ENCODE measurements around the gene FLNB.

Gene FLNB

DNA sequence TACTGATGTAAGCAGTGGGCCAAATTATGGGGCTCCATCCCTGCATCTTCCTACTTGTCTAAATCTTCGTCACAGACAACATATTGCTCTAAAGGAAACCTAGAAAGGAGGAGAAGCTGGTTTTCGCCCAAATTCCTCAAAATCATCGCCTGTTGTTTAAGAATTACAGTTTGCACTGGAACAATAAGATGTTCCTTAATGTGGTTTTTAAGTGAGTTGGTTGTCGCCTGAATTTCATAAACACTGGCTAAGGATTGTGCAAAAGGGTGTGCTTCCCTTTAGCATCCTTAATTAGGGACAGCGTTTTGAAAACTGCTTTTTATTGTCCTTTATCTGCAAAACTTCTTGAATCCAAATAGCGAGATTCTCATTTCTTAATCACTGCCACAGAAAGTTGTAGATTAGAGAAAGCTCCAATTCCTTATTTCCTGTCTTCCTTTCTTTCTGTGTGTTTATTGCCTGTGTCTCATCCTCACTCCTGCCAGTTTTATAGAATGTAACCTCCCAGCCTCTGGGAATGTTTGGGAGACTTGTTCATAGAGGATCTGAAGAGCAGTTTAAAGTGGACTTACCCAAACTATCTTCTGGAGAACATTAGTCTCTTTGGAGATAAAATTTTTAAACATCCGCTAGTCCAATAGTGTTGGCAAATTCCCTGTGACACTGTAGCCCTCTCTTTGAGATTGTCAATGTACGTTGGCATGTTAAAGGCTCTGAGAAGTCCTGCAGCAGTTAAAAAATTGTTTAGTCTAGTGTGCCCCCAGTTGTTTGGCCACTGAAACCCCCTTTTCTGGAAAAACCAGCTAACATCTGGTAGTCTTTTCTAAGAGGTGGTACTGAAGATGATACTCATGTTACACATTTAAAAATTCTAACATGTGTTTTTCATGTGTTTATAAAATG is 50.4 kb downstream of the FLNB start:
- TF ChIP-seq, protein P1, sequence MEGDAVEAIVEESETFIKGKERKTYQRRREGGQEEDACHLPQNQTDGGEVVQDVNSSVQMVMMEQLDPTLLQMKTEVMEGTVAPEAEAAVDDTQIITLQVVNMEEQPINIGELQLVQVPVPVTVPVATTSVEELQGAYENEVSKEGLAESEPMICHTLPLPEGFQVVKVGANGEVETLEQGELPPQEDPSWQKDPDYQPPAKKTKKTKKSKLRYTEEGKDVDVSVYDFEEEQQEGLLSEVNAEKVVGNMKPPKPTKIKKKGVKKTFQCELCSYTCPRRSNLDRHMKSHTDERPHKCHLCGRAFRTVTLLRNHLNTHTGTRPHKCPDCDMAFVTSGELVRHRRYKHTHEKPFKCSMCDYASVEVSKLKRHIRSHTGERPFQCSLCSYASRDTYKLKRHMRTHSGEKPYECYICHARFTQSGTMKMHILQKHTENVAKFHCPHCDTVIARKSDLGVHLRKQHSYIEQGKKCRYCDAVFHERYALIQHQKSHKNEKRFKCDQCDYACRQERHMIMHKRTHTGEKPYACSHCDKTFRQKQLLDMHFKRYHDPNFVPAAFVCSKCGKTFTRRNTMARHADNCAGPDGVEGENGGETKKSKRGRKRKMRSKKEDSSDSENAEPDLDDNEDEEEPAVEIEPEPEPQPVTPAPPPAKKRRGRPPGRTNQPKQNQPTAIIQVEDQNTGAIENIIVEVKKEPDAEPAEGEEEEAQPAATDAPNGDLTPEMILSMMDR (IDR thresholded peaks at IDR 0.05; ENCODE audit: extremely low read depth, insufficient read depth, missing control alignments), result no peak
- in situ Hi-C loops (cut with MboI; ENCODE audit: low pct_unique_long_range_greater_than_20kb, low sequenced_read_pairs, unreplicated experiment), result no loop called here
- DNase-seq (ENCODE audit: low spot score), result no peak

DNA sequence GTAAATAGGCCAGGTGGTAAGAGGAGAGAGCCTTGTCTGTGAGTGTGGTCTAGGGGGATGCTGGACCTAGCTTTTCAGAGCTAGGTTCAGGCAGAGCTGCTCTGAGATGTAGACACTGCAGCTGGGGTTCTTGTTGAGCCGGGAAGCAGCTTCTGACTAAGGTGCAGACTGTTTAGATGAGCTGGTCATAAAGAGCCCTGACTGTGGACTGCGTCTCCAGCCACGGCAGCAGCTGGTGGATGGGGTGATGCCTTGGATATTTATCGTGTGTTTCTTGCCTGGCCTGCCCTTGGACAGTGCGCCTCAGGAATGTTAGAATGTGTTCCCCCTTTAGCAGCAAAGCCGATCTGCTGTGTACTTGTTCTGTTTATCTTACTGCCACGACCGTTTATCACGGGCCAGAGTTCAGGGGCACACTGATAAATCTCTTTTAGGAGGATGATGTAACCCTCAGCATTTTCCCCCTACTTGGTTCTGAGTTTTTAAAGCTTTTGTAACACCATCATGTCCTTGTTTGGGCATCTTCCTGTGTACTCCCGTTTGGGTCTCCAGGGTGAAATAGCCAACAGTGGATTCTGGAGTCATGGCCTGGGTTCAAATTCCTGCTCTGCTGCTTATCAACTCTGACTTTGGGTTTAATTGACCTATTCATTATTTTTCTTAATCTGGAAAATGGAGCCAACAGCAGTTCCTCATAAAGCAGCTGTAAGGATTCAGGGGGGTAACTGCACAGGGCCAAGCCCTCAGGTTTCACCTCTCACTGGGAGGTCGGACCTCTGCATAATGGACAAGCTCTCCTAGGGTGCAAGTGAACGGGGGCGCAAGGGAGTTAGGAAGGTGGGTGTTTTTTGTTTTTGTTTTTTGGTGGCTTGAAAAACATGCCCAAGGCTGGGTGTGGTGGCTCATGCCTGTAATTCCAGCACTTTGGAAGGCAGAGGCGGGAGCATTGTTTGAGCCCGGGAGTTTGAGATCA is 51.4 kb downstream of the FLNB start:
- TF ChIP-seq, protein P1 (IDR thresholded peaks at IDR 0.05; ENCODE audit: extremely low read depth, insufficient read depth, missing control alignments), result no peak
- DNase-seq (ENCODE audit: low spot score), result no peak
- in situ Hi-C loops (cut with MboI; ENCODE audit: low pct_unique_long_range_greater_than_20kb, low sequenced_read_pairs, unreplicated experiment), result no loop called here

DNA sequence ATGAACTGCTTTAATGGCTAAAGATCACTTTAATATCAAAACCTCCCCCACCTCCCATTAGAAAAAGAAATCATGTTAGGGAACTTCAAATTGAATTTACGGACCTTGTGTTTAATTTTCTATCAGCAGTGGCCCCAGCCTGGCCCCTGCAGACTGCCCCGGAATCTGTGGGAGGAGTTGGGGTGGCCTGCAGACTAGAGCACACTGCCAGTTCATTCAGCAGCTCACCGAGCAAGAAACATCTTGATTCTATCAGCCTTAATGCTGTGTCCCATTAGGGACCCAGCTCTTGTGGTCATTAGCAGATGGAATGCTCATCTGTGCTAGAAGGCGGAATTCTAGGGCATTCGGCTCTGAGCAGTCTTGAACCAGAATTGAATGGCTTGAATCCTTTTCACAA is 54.2 kb downstream of the FLNB start:
- in situ Hi-C loops (cut with MboI; ENCODE audit: low pct_unique_long_range_greater_than_20kb, low sequenced_read_pairs, unreplicated experiment), result no loop called here
- DNase-seq (ENCODE audit: low spot score), result no peak
- TF ChIP-seq, protein P1 (IDR thresholded peaks at IDR 0.05; ENCODE audit: extremely low read depth, insufficient read depth, missing control alignments), result no peak

DNA sequence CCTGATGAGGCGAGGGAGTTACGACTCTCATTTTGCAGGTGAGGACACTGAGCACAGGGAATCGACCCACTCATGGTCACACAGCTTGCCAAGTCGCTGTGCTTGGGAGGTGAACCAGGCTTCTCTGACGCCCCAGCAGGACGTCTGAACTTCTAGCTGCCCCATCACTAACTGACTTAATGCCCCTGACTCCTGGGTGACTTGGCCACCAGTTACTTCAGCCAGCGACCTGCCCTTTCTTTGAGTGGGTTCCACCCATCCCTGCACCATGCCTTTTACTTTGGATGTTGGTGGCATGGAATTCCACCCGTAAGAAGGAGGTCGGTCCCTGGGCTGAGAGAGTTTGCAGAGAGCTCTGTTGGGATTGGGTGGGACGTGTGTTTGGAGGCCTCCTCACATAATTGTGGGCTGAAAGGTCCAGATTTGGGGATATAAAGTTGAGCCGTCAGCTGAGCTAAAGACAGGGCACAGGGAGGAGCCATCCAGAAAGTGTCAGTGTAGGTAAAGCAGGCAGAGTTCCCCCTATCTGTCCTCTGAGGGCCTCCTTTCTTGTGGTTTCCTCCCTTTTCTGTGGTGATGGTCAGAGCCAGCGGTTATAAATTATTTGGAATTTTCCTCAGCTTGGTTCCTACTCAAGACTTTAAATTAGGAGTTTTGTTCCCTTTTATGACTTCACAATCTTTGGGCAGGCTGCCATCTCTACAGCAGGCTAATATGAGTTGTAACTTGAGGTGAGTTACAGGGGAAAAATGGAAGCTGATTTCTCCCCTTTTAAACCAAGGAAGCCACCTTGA is 55.0 kb downstream of the FLNB start:
- TF ChIP-seq, protein P1 (IDR thresholded peaks at IDR 0.05; ENCODE audit: extremely low read depth, insufficient read depth, missing control alignments), result no peak
- no peak for DNase-seq (ENCODE audit: low spot score)
- in situ Hi-C loops (cut with MboI; ENCODE audit: low pct_unique_long_range_greater_than_20kb, low sequenced_read_pairs, unreplicated experiment), result no loop called here

DNA sequence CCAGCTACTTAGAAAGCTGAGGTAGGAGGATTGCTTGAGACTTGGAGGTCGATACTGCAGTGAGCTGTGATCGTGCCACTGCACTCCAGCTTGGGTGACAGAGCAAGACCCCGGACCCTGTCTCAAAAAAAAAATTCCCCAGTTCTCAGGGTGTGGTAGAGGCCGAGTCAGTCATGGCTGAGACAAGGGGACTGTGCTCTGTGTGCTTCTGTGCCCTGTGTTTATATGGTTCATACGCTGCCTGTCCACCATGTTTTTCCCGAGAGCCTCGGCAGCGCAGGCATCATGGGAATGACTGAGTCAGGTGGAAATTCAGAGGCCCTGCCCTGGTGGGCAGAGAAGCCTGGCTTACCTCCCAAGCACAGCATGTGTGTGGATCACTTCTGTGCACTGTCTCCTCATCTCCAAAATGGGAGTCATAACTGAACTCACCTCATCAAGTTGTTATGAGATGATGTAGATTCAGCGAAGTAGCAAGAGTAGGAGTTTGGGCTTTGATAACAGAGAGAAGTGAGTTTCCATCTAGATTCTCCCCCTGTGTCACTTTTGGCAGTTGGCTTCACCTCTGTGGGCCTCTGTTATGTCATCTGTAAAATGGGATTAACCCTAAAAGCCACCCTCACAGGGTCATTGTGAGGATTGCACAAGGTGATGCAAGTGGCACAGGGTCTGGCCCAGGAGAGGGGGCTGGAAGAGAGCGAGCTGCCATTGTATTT is 56.9 kb downstream of the FLNB start:
- DNase-seq (ENCODE audit: low spot score), result no peak
- TF ChIP-seq, protein P1 (IDR thresholded peaks at IDR 0.05; ENCODE audit: extremely low read depth, insufficient read depth, missing control alignments), result no peak

More for the DNA sequence above, 56.9 kb downstream of the FLNB start:
- in situ Hi-C loops (cut with MboI; ENCODE audit: low pct_unique_long_range_greater_than_20kb, low sequenced_read_pairs, unreplicated experiment), result no loop called here
